CD4-positive, alpha-beta T cell treated with Interleukin-15 for 1 hour (primary cell): ENCODE data around the gene GLIPR1L2.
"Not testable (repeated sequence)": the region's sequence is repeated elsewhere in the genome, so short reads cannot be mapped to it uniquely, and the experiment has no call there.

ENCODE experiments used
- DNase-seq: peaks from one replicate; pipeline ENCODE4 v3.0.0-alpha.2; 2020

GLIPR1L2 gene

GRCh38 chr12:75390899-75391538 is at the start of gene GLIPR1L2:
TSS of gene GLIPR1L2 (plus strand) at chr12:75391089. CDS start at chr12:75391117, 28 bp downstream.
- DNase-seq = peak; percentile 96

DNA sequence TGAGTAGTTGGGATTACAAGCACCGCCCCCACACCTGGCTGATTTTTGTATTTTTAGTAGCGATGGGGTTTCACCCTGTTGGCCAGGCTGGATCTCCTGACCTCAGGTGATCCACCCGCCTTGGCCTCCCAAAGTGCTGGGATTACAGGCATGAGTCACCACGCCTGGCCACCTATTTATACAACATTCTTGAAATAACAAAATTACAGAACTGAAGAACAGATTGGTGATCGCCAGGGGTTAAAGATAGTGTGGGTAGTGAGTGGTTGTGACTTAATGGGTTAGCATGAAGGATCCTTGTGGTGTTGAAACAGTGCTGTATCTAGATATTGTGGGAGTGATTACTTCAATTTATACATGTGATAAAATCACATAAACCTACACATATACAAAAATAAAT is 49.0 kb upstream of the GLIPR1L2 start:
- no peak for DNase-seq

GRCh38 chr12:75345531-75345930 is 45.4 kb upstream of the GLIPR1L2 start:
- DNase-seq = no peak

GRCh38 chr12:75346215-75346614 is 44.7 kb upstream of the GLIPR1L2 start:
- not testable (repeated sequence) for DNase-seq

DNA sequence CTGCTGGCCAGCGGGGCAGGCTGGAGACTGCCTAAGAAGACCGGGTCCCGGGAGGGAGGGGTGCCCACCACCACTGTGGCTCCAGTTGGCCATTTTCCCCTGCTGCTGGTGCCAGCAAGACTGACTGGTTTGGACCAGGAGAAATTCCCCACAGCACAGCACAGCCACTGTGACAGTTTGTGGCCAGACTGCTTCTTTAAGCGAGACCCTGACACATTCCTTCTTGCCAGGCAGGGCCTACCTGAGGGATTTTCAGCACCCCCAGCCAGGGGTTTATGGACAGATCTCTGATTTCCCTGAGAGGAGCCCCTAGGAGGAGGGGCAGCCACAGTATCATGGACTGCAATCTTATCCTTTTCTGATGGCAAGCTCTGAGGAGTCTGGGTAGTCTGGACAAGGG is 40.9 kb upstream of the GLIPR1L2 start:
- no peak for DNase-seq

- no peak for DNase-seq
Observed at GRCh38 chr12:75350413-75350812, 40.5 kb upstream of the GLIPR1L2 start.

GRCh38 chr12:75354011-75354410 is 36.9 kb upstream of the GLIPR1L2 start:
- DNase-seq = no peak

- no peak for DNase-seq
Observed at GRCh38 chr12:75360920-75361319, 30.0 kb upstream of the GLIPR1L2 start.

DNA sequence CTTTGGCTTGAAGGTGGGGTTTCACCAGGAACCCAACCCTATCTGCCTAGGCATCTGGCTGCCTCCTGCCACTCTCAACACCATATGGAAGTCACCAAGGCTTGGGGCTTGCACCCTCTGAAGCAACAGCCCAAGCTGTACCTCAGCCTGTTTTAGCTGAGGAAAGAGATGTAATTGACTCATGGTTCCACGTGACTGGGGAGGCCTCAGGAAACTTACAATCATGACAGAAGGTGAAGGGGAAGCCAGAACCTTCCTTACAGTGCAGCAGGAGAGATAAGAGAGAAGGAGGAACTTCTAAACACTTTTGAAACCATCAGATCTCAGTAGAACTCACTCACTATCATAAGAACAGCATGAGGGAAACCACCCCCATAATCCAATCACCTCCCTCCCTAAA is 29.5 kb upstream of the GLIPR1L2 start:
- no peak for DNase-seq

DNA sequence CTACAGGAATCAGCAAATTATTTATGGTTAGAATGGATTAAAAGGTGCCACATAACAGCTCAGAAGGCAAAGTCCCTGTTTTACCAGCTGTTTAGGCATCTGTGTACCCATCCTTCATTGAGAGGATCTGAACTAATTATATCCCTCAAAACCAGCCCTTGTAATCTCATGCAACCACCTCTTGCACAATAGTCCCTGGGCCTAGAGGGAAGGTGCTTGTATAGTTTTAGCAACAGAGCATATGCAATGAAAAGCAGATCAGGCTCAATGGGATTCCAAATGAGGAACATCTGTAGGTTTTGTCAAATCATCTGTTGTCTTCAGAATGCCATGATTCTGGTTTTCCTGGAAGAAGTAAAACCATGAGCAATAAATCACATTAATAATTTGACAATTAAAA is 26.0 kb upstream of the GLIPR1L2 start:
- no peak for DNase-seq

DNA sequence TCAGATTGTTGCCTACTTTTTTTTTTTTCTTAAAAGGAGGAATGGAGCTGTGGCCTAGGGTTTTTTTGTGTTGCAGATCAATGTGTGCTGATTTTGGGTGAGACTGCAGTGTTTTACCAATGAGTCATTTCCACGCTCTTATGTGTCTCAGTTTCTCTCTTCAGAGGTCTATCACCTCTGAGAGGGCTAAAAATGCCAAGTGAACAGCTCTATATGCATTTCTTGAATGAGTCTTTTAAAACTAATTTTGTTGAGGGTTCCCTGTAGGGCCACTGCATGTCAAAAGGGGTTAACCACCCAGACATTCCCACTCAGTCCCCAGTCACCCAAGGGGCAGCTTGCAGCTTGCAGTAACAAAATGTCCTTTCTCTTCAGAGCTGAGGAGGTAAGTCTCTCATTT is 24.3 kb upstream of the GLIPR1L2 start:
- DNase-seq = no peak

DNA sequence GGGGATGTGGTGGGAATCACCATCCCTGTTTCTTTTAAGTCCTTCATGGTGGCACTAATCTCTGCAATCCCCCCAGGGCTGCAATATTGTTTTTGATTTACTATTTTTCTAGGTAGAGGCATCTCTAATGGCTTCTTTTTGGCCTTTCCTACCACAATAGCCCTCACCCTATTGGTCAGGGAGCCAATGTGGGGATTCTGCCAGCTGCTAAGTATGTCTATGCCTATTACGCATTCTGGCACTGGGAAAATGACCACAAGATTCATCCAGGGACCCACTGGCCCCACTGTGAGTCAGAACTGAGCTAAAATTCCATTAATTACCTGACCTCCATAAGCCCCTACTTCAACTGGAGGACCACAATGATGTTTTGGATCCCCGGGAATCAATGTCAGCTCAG is 15.9 kb upstream of the GLIPR1L2 start:
- no peak for DNase-seq

- no peak for DNase-seq
Observed at GRCh38 chr12:75378354-75378753, 12.5 kb upstream of the GLIPR1L2 start.

GRCh38 chr12:75389061-75389460 is 1.8 kb upstream of the GLIPR1L2 start:
- DNase-seq = no peak

DNA sequence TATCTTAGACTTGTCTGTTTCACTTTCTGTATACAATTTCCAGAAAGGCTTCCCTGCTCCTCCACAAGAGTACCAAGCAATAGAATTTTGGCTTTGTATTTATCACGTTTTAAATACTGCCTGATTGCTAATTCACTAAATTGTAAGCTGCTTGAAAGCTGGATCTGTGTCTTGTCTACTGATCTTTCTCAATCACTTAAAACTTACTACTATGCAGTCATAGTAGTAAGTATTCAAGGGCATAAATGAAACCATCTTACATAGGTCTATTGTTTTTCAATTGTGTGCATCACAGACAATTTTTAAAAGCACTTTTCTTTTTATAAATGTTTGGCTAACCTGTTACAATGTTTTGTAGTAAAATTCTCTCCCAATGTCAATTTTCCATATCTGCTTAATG is 1.2 kb upstream of the GLIPR1L2 start:
- no peak for DNase-seq

DNA sequence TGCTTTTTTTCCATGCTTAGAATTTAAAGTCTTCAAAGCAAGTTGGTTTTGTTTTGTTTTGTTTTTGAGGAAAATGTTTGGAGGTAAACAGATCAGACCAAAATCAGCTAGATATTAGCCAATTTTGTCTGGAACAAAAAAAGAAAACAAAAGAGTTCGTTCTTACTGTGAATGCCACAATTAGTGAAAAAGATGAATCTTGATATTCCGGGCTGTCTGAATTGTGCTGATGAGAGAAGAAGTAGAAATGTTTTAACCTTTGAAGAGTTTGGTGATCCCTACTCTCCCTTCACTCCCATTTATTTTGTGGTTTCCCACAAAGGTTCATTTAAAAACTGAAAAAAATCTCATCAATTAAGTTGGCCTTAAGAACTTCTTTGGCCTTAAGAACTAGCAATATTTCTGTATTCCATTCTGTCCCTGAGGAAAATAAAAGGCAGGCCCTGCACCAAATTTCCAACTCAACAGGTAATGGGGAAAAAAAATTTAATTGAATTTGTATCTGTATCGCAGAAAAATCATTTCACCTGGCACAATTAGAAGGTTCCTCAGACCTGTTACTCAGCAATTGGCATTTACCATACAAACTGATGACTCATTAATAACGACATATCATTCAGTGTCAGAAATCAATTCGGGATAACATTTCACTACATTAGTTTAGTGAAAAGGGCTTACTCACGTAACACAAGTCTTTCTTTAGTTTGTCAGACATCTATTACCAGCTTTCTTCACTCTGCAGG is 562 bp upstream of the GLIPR1L2 start:
- no peak for DNase-seq

- DNase-seq = no peak
Observed at GRCh38 chr12:75404231-75404630, 13.3 kb downstream of the GLIPR1L2 start.

DNA sequence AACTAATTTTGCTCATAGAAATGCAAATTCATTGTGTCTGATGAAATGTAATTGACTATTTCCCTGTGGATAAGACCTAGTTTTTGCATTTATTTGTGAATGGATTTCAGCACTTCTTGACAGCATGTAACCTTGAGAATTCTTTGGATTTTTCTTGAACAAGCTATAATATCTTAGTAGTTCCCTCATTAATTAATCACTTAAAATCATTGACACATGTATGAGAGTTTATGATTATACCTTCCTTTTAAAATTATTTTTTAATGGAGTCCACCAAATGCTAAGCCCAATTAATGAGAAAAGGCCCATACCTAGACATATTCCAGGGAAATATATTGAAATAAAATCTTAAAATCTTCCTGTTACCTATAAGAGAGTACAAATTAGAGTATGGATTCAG is 16.8 kb downstream of the GLIPR1L2 start:
- no peak for DNase-seq

GRCh38 chr12:75409830-75410229 is 18.9 kb downstream of the GLIPR1L2 start:
- DNase-seq = no peak

DNA sequence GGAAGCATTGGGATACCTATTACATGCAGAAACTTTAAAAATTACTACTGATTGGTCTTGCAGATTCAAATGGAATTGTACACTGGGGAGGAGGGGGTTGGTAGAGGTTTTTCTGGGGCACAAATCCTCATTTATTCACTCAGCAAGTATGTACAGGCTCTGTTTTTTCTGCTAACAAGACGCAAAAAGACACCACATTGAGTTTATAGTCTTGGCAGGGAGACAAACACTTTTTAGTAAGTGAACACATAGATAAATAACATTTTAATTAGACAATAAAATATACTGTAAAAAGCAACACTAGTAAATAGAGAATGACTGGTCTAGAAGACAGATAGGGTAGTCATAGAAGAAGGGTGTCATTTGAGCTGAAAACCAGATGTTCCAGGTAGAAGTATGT is 23.8 kb downstream of the GLIPR1L2 start:
- no peak for DNase-seq

GRCh38 chr12:75419841-75420240 is 29.0 kb downstream of the GLIPR1L2 start:
- no peak for DNase-seq

DNA sequence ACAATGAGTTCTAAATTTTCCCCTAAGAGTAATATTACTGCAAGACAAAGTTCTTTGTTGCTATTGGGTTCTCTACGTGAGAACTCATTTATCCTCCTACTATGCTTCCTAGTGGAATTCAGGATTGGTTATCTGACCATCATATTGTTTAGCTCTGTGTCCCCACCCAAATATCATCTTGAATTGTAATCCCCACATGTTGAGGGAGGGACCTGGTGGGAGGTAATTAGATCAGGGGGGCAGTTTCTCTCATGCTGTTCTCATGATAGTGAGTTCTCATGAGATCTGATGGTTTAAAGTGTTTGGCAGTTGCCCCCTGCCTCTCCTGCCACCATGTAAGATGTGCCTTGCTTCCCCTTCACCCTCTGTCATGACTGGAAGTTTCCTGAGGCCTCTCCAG is 36.6 kb downstream of the GLIPR1L2 start:
- no peak for DNase-seq

GRCh38 chr12:75428767-75429166 is 37.9 kb downstream of the GLIPR1L2 start:
- DNase-seq = no peak

GRCh38 chr12:75432924-75433323 is 42.0 kb downstream of the GLIPR1L2 start:
- DNase-seq = no peak

GRCh38 chr12:75437564-75437963 is 46.7 kb downstream of the GLIPR1L2 start:
- DNase-seq = peak; percentile 39
